GM12878 (cell line): Measurements from ENCODE around the gene GJD2. TPM values are rescaled to one million over a fixed set of nuclear protein-coding genes. Genes with fewer than 3 reads are reported as not detected.

ENCODE experiments used
- ATAC-seq: fragments of 200-7000 bp; cut with Tn5 transposase; 3 replicates; pipeline ENCODE4 v1.9.1; 2020; ENCODE audit warnings: mild to moderate bottlenecking, moderate library complexity
- BruUV-seq: library from RNA; stranded (reverse); fragments of 400-500 nt; replicated peaks from 2 replicates; lab custom pipeline; 2021; lab: Mats Ljungman, UMichigan
- CTCF ChIA-PET: fragments of 300-600 bp; sonication (Branson Sonifier 250); formaldehyde crosslinking; extraction: SDS; loops from one replicate; lab custom pipeline; 2021; ENCODE audit warnings: inconsistent platforms; lab: Yijun Ruan, JAX
- POLR2A ChIA-PET: fragments of 350-600 bp; formaldehyde crosslinking; extraction: SDS; loops from one replicate; lab custom pipeline; 2021; ENCODE audit warnings: inconsistent platforms; lab: Charles Lee
- RAD21 ChIA-PET: fragments of 300-600 bp; sonication (Branson Sonifier 250); formaldehyde crosslinking; loops from one replicate; lab custom pipeline; 2023; ENCODE audit warnings: antibody characterized with exemption; ENCODE audit not compliant: unreplicated experiment; lab: Charles Lee
- SMC1A ChIA-PET: fragments of 300-600 bp; sonication (Branson Sonifier 250); formaldehyde crosslinking; loops from one replicate; lab custom pipeline; 2023; ENCODE audit not compliant: unreplicated experiment, uncharacterized antibody; lab: Charles Lee
- DNase-seq: peaks from one replicate; pipeline ENCODE4 v3.0.0-alpha.2; 2011; ENCODE audit warnings: low read depth, low spot score
- FAIRE-seq: peaks from 3 replicates; lab custom pipeline; 2011; peaks lifted over from hg19 to GRCh38; lab: Jason Lieb, UNC
- H2AFZ ChIP-seq: 2 replicates; pipeline ENCODE4 v1.6.0; 2011; ENCODE audit warnings: low read depth, low read length, control low read depth; ENCODE audit not compliant: control insufficient read depth
- H3K27ac ChIP-seq: 2 replicates; pipeline ENCODE4 v1.5.1; 2011; ENCODE audit warnings: control low read depth; ENCODE audit not compliant: control insufficient read depth, insufficient read depth
- H3K27me3 ChIP-seq, 2 experiments: replicated peaks in 1 of 2; 2 replicates each; pipeline versions ENCODE4 v1.6.0 to v1.6.1; 2011; ENCODE audit warnings: low read length in 1 of 2; ENCODE audit not compliant: control insufficient read depth in 2 of 2, insufficient read depth in 2 of 2
- H3K36me3 ChIP-seq, 2 experiments: 2 replicates each; pipeline ENCODE4 v1.5.1; 2011; ENCODE audit warnings: low read length in 1 of 2; ENCODE audit not compliant: control insufficient read depth in 2 of 2, insufficient read depth in 2 of 2
- H3K4me1 ChIP-seq: 2 replicates; pipeline ENCODE4 v1.6.1; 2011; ENCODE audit warnings: mild to moderate bottlenecking, low read length, moderate library complexity, mixed read lengths; ENCODE audit not compliant: control insufficient read depth, insufficient read depth
- H3K4me2 ChIP-seq: 2 replicates; pipeline ENCODE4 v1.6.0; 2011; ENCODE audit warnings: control low read depth; ENCODE audit not compliant: control insufficient read depth, insufficient read depth
- H3K4me3 ChIP-seq: fragments of 200-600 bp; sonication (generic); 2 replicates; pipeline ENCODE4 v1.5.1; 2016
- H3K79me2 ChIP-seq: 2 replicates; pipeline ENCODE4 v1.6.0; 2011; ENCODE audit warnings: low read length; ENCODE audit not compliant: control insufficient read depth, insufficient read depth
- H3K9ac ChIP-seq: 2 replicates; pipeline ENCODE4 v1.8.0; 2011; ENCODE audit warnings: low read length, control low read depth, mixed read lengths; ENCODE audit not compliant: control insufficient read depth, insufficient read depth
- H3K9me3 ChIP-seq: replicated peaks from 3 replicates; pipeline ENCODE4 v1.5.1; 2011; ENCODE audit warnings: mild to moderate bottlenecking, low read length; ENCODE audit not compliant: control insufficient read depth, insufficient read depth
- H4K20me1 ChIP-seq: 2 replicates; pipeline ENCODE4 v1.6.0; 2011; ENCODE audit not compliant: control insufficient read depth, insufficient read depth
- ASH2L ChIP-seq: fragments of 300-600, 200-600 bp; sonication (generic); IDR thresholded peaks from 2 replicates; pipeline ENCODE4 v1.6.1; 2017; ENCODE audit warnings: low read depth, mild to moderate bottlenecking, borderline replicate concordance
- IRF4 ChIP-seq: IDR thresholded peaks from 2 replicates; pipeline ENCODE4 v1.6.1; 2011; ENCODE audit warnings: low read depth, low read length
- JUNB ChIP-seq: IDR thresholded peaks from 2 replicates; pipeline ENCODE4 v1.6.1; 2016; ENCODE audit warnings: antibody characterized with exemption, mild to moderate bottlenecking
- MEF2B ChIP-seq: fragments of 450-650 bp; IDR thresholded peaks from 2 replicates; pipeline ENCODE4 v1.6.1; 2018; ENCODE audit warnings: mild to moderate bottlenecking, moderate library complexity; ENCODE audit not compliant: partially characterized antibody, poor library complexity, severe bottlenecking
- MTA3 ChIP-seq: IDR thresholded peaks from 2 replicates; pipeline ENCODE4 v1.6.1; 2012; ENCODE audit warnings: low read length, inconsistent platforms, borderline replicate concordance
- NBN ChIP-seq: fragments of 450-650 bp; IDR thresholded peaks from 2 replicates; pipeline ENCODE4 v1.6.1; 2016
- NRF1 ChIP-seq: conservative IDR thresholded peaks from 2 replicates; pipeline ENCODE4 v1.6.1; 2011; ENCODE audit warnings: mild to moderate bottlenecking, low read depth, low read length, improper control_type of control experiment
- PKNOX1 ChIP-seq: fragments of 450-650 bp; IDR thresholded peaks from 2 replicates; pipeline ENCODE4 v1.6.1; 2016; ENCODE audit warnings: mild to moderate bottlenecking
- RAD51 ChIP-seq: fragments of 450-650 bp; IDR thresholded peaks from 2 replicates; pipeline ENCODE4 v1.6.1; 2016; ENCODE audit warnings: moderate library complexity, mild to moderate bottlenecking, inconsistent platforms
- RCOR1 ChIP-seq: conservative IDR thresholded peaks from 2 replicates; pipeline ENCODE4 v1.6.1; 2012; ENCODE audit warnings: low read depth, low read length, improper control_type of control experiment
- STAT1 ChIP-seq: fragments of 450-650 bp; conservative IDR thresholded peaks from 2 replicates; pipeline ENCODE4 v1.6.1; 2014; ENCODE audit warnings: antibody characterized with exemption, mild to moderate bottlenecking
- USF2 ChIP-seq: IDR thresholded peaks from 2 replicates; pipeline ENCODE4 v1.6.1; 2011; ENCODE audit warnings: low read depth, low read length, improper control_type of control experiment, borderline replicate concordance
- ZNF622 ChIP-seq: fragments of 450-650 bp; IDR thresholded peaks from 2 replicates; pipeline ENCODE4 v1.6.1; 2017; ENCODE audit warnings: mild to moderate bottlenecking, inconsistent platforms
- WGBS: methylation state at CpG from one replicate; pipeline ENCODE4 v1.1.6; 2016; ENCODE audit warnings: low lambda C conversion rate; ENCODE audit not compliant: insufficient replicate concordance, insufficient coverage; ENCODE audit errors: missing lambda C conversion rate; 5-methylcytosine and 5-hydroxymethylcytosine counted together
- in situ Hi-C: fragments of 300-500 bp; cut with MboI; formaldehyde crosslinking; loops from 9 replicates; pipeline ENCODE4 v1.14.3; 2018; ENCODE audit warnings: mixed read lengths
- intact Hi-C: fragments of 100-400 bp; cut with micrococcal nuclease; formaldehyde crosslinking; loops from one replicate; pipeline ENCODE4 v1.14.2; 2022; ENCODE audit not compliant: unreplicated experiment
- polyA plus RNA-seq, 11 experiments: library from polyadenylated mRNA; depleted of rRNA in 4 of 11; unstranded in 6 of 11; stranded (reverse) in 5 of 11; fragments of >200 nt; fragmentation: Nextera tagmentation in 4 of 11; fragmentation: Illumina TruSeq in 1 of 11; extraction: Ambion mirVana in 4 of 11; extraction: Trizol in 1 of 11; gene quantifications; 1 replicate in 1 of 11; 2 replicates in 10 of 11; pipeline versions ENCODE4 v1.2.1 to v1.2.3, GENCODE V29; 2011 to 2016; ENCODE audit warnings: inconsistent platforms in 2 of 11, missing spikeins in 2 of 11, low read depth in 1 of 11
- total RNA-seq, 4 experiments: library from RNA; depleted of rRNA in 3 of 4; stranded (reverse); fragments of >200 nt in 3 of 4; fragmentation: Illumina TruSeq in 1 of 4; extraction: Trizol in 1 of 4; gene quantifications; 2 replicates each; pipeline versions ENCODE4 v1.2.1 to v1.2.3, GENCODE V29; 2013 to 2021

GJD2 gene
- total and polyA plus RNA-seq, 10 of the 15 experiments (the other 5 are each of a cell fraction or from before 2014, with no cell fraction given) = not detected

GRCh38 chr15:34760909-34761308, 6.1 kb upstream of the GJD2 start:
- Histone ChIP-seq H3K4me3 (no peak overlapping the region), H3K9me3 (no peaks in the 10 kb centered on the region), H3K36me3 (no peaks in the 10 kb centered on the region), H3K27me3 (peaks cover 1 to 5% of the 10 kb centered on the region in 2 experiments), H3K4me1 (no peaks in the 10 kb centered on the region), H3K79me2 (no peaks in the 10 kb centered on the region), H3K9ac (no peak overlapping the region), H4K20me1 (no peaks in the 10 kb centered on the region), H3K4me2 (no peak overlapping the region), H2AFZ (no peak overlapping the region), H3K27ac (no peak overlapping the region)
- no peak for ATAC-seq
- intact Hi-C loops = no loop called here
- RAD21 ChIA-PET = no interaction called here
- SMC1A ChIA-PET = no interaction called here
- DNase-seq = no peak
- no TSS peak for BruUV-seq
- CTCF ChIA-PET = no interaction called here
- in situ Hi-C loops = no loop called here
- FAIRE-seq = no peak
- POLR2A ChIA-PET = no interaction called here
- WGBS = 26% methylated on average over 3 of the region's 3 CpGs
- TF ChIP-seq MTA3 (no peak), RCOR1 (no peak), PKNOX1 (no peak), USF2 (no peak), MEF2B (no peak), ASH2L (no peak), NRF1 (no peak), JUNB (no peak), NBN (no peak), STAT1 (no peak), IRF4 (no peak), ZNF622 (no peak), RAD51 (no peak)
